Measurements from ENCODE around the gene SORL1-AS1.
A peak's percentile ranks its signal among the peaks of the same experiment; 100 is the strongest.
"Not testable (repeated sequence)": the region's sequence is repeated elsewhere in the genome, so short reads cannot be mapped to it uniquely, and the experiment has no call there.

SORL1-AS1 gene

GRCh38 chr11:121427400-121427744 lies 25.4 kb downstream of the SORL1-AS1 start:
- DNase-seq (ENCODE audit: low read depth): no peak

- DNase-seq (ENCODE audit: low read depth): no peak
Observed at GRCh38 chr11:121426476-121427399, 26.0 kb downstream of the SORL1-AS1 start.

- DNase-seq (ENCODE audit: low read depth): no peak
Observed at GRCh38 chr11:121425828-121426227, 26.9 kb downstream of the SORL1-AS1 start.

- no peak for DNase-seq (ENCODE audit: low read depth)
Observed at GRCh38 chr11:121422675-121423074, 30.1 kb downstream of the SORL1-AS1 start.

GRCh38 chr11:121421149-121421901 lies 31.4 kb downstream of the SORL1-AS1 start:
- no peak for DNase-seq (ENCODE audit: low read depth)

- DNase-seq (ENCODE audit: low read depth): no peak
Observed at GRCh38 chr11:121420398-121420797, 32.4 kb downstream of the SORL1-AS1 start.

- no peak for DNase-seq (ENCODE audit: low read depth)
Observed at GRCh38 chr11:121419836-121420235, 32.9 kb downstream of the SORL1-AS1 start.

GRCh38 chr11:121418625-121419114 lies 34.1 kb downstream of the SORL1-AS1 start:
- DNase-seq (ENCODE audit: low read depth): no peak

- DNase-seq (ENCODE audit: low read depth): no peak
Observed at GRCh38 chr11:121417607-121418006, 35.2 kb downstream of the SORL1-AS1 start.

GRCh38 chr11:121417055-121417551 lies 35.7 kb downstream of the SORL1-AS1 start:
- peak; percentile 77 for DNase-seq (ENCODE audit: low read depth)

- DNase-seq (ENCODE audit: low read depth): peak; percentile 18
Observed at GRCh38 chr11:121415856-121416255, 36.9 kb downstream of the SORL1-AS1 start.

GRCh38 chr11:121414141-121414913 lies 38.4 kb downstream of the SORL1-AS1 start:
- no peak for DNase-seq (ENCODE audit: low read depth)

GRCh38 chr11:121412711-121413415 lies 39.9 kb downstream of the SORL1-AS1 start:
- DNase-seq (ENCODE audit: low read depth): no peak

- DNase-seq (ENCODE audit: low read depth): peak; percentile 15
Observed at GRCh38 chr11:121412000-121412587, 40.7 kb downstream of the SORL1-AS1 start.

GRCh38 chr11:121411330-121411729 lies 41.4 kb downstream of the SORL1-AS1 start:
- not testable (repeated sequence) for DNase-seq (ENCODE audit: low read depth)

- DNase-seq (ENCODE audit: low read depth): not testable (repeated sequence)
Observed at GRCh38 chr11:121410041-121410440, 42.7 kb downstream of the SORL1-AS1 start.

- DNase-seq (ENCODE audit: low read depth): no peak
Observed at GRCh38 chr11:121408830-121409229, 43.9 kb downstream of the SORL1-AS1 start.

GRCh38 chr11:121406291-121406690 lies 46.5 kb downstream of the SORL1-AS1 start:
- no peak for DNase-seq (ENCODE audit: low read depth)

- DNase-seq (ENCODE audit: low read depth): no peak
Observed at GRCh38 chr11:121405646-121406045, 47.1 kb downstream of the SORL1-AS1 start.

GRCh38 chr11:121394785-121395184 lies 58.0 kb downstream of the SORL1-AS1 start:
- no peak for DNase-seq (ENCODE audit: low read depth)

- no peak for DNase-seq (ENCODE audit: low read depth)
Observed at GRCh38 chr11:121393855-121394254, 58.9 kb downstream of the SORL1-AS1 start.

Data from amniotic epithelial cell (primary cell).